ENCODE data around the gene MT1H. TPM values are rescaled to one million over a fixed set of nuclear protein-coding genes. Genes with fewer than 3 reads are reported as not detected.

MT1H gene
- polyA plus RNA-seq, 1 donor (not counting 4 experiments of a cell fraction or from before 2014, with no cell fraction given): 0.79 TPM

DNA sequence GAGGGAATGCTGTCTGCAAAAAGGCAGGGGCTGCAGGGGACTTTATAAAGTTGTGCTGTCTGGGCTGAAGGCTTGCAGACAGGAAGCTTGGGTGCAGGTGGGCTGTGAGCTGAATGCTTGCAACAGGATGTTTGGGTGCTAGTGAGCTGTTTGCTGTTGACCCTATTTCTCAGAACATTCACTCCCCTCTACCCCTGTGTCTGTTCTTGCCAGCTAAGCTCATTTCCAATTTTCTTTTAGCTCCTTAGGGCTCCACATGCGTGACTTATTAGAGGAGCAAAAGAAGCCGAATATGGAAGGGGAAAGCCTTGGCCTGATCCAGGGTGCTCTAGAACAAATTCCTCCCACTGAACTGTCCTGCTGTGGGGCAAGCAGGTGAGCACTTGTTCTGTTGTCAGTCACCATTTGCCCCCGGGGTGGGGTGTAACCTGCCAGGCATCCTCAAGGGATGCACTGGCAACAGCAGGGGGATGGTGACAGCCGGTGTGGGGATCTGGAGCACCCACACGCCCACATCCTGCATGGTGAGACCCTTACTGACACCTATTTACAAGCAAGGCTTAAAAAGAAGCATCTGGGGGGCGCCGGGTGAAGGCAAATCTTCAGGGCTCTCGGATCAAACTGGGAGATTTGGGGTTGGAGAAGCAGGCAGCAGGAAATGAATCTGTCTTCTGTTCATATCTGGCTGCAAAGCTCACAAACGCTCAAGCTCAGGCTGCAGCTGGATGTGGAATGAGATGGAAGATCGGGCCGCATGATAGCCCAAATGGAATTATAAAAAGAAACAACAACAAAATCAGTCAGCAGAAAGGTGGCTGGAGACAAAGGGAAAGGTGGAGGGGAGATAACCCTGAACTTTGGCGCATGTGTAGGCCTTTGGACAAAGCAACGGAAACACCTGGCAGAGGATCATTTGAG lies 39.2 kb downstream of the MT1H start:
- peak overlapping the region; percentile 58 for H3K4me2 ChIP-seq (ENCODE audit: control insufficient read depth, extremely low read depth, insufficient read depth, low read depth, low read length)
- peak overlapping the region; percentile 46 for H2AFZ ChIP-seq (ENCODE audit: control insufficient read depth, low read length)
- no peak for FAIRE-seq
- H3K79me2 ChIP-seq (ENCODE audit: control insufficient read depth, insufficient read depth, low read length): no peaks in the 10 kb centered on the region
- no peaks in the 10 kb centered on the region for H3K9me3 ChIP-seq (ENCODE audit: control insufficient read depth, low read depth, low read length)
- H3K4me1 ChIP-seq (ENCODE audit: control insufficient read depth, extremely low read depth, insufficient read depth, low read length): peaks cover 10% of the 10 kb centered on the region
- no peaks in the 10 kb centered on the region for H3K9me1 ChIP-seq (ENCODE audit: control insufficient read depth, extremely low read depth, insufficient read depth, low read length)
- H3K27ac ChIP-seq (ENCODE audit: control insufficient read depth, insufficient read depth, low read length): no peak overlapping the region
- dilution Hi-C loops (cut with MboI; ENCODE audit: extremely low pct_ligation_motif_present, low sequenced_read_pairs): no loop called here
- TF ChIP-seq, protein P1, sequence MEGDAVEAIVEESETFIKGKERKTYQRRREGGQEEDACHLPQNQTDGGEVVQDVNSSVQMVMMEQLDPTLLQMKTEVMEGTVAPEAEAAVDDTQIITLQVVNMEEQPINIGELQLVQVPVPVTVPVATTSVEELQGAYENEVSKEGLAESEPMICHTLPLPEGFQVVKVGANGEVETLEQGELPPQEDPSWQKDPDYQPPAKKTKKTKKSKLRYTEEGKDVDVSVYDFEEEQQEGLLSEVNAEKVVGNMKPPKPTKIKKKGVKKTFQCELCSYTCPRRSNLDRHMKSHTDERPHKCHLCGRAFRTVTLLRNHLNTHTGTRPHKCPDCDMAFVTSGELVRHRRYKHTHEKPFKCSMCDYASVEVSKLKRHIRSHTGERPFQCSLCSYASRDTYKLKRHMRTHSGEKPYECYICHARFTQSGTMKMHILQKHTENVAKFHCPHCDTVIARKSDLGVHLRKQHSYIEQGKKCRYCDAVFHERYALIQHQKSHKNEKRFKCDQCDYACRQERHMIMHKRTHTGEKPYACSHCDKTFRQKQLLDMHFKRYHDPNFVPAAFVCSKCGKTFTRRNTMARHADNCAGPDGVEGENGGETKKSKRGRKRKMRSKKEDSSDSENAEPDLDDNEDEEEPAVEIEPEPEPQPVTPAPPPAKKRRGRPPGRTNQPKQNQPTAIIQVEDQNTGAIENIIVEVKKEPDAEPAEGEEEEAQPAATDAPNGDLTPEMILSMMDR (optimal IDR thresholded peaks at IDR 0.05 in 1 of 3, IDR thresholded peaks at IDR 0.05 in 1 of 3, conservative IDR thresholded peaks at IDR 0.05 in 1 of 3; ENCODE audit: extremely low read depth in 1 of 3, insufficient read depth in 2 of 3, low read length in 3 of 3): no peak
- no peak for TF ChIP-seq EZH2 (IDR thresholded peaks at IDR 0.05; ENCODE audit: low read length)
- no peak overlapping the region for H3K9ac ChIP-seq (ENCODE audit: control insufficient read depth, extremely low read depth, insufficient read depth, low read length)
- peaks cover 5% of the 10 kb centered on the region for H3K27me3 ChIP-seq (ENCODE audit: control insufficient read depth, extremely low read depth, insufficient read depth, low read length)
- H4K20me1 ChIP-seq (ENCODE audit: control insufficient read depth, extremely low read depth, insufficient read depth, low read length): no peaks in the 10 kb centered on the region
- H3K4me3 ChIP-seq (ENCODE audit: control insufficient read depth in 2 of 3, extremely low read depth in 1 of 3, insufficient read depth in 2 of 3, low read depth in 1 of 3, low read length in 3 of 3): no peak overlapping the region
- no peaks in the 10 kb centered on the region for H3K36me3 ChIP-seq (ENCODE audit: control insufficient read depth in 2 of 2, extremely low read depth in 1 of 2, insufficient read depth in 2 of 2, low read length in 2 of 2)
- DNase-seq (ENCODE audit: low read depth, low spot score): no peak

DNA sequence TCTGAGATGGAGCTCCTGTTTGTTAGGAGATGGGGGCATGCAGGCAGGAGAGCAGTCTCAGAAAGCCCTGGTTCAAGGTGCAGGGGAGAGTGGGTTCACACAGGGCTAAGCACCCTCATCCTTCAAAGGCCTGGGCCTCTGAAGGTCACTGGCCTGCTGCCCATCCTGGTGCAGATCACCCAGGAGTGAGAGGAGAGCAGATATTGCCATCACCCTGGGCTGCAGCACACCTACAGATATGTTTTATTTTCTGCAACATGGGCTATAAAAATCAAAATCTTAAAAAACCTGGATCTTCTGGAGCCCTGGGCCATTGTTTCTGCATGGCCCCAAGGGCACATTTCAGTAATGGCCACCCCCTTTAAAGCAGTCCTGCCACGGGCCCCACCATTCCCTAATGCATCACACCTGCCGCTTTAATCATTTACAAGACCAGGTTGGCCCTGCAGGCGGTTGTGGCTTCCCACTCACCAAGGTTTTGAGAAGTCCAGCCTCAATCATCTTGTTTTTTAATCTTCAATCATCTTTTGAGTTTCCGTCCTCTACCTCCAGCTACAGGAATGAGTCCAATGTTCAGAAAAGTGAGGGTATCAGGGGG lies 39.9 kb downstream of the MT1H start:
- no peak overlapping the region for H3K4me2 ChIP-seq (ENCODE audit: control insufficient read depth, extremely low read depth, insufficient read depth, low read depth, low read length)
- H3K27ac ChIP-seq (ENCODE audit: control insufficient read depth, insufficient read depth, low read length): no peak overlapping the region
- no peaks in the 10 kb centered on the region for H3K9me3 ChIP-seq (ENCODE audit: control insufficient read depth, low read depth, low read length)
- FAIRE-seq (no peak), DNase-seq (ENCODE audit: low read depth, low spot score) (no peak)
- no peaks in the 10 kb centered on the region for H3K36me3 ChIP-seq (ENCODE audit: control insufficient read depth in 2 of 2, extremely low read depth in 1 of 2, insufficient read depth in 2 of 2, low read length in 2 of 2)
- dilution Hi-C loops (cut with MboI; ENCODE audit: extremely low pct_ligation_motif_present, low sequenced_read_pairs): no loop called here
- H3K27me3 ChIP-seq (ENCODE audit: control insufficient read depth, extremely low read depth, insufficient read depth, low read length): peaks cover 5% of the 10 kb centered on the region
- H3K9me1 ChIP-seq (ENCODE audit: control insufficient read depth, extremely low read depth, insufficient read depth, low read length): no peaks in the 10 kb centered on the region
- peaks cover 10% of the 10 kb centered on the region for H3K4me1 ChIP-seq (ENCODE audit: control insufficient read depth, extremely low read depth, insufficient read depth, low read length)
- no peaks in the 10 kb centered on the region for H3K79me2 ChIP-seq (ENCODE audit: control insufficient read depth, insufficient read depth, low read length)
- no peak overlapping the region for H3K9ac ChIP-seq (ENCODE audit: control insufficient read depth, extremely low read depth, insufficient read depth, low read length)
- H4K20me1 ChIP-seq (ENCODE audit: control insufficient read depth, extremely low read depth, insufficient read depth, low read length): no peaks in the 10 kb centered on the region
- no peak overlapping the region for H3K4me3 ChIP-seq (ENCODE audit: control insufficient read depth in 2 of 3, extremely low read depth in 1 of 3, insufficient read depth in 2 of 3, low read depth in 1 of 3, low read length in 3 of 3)
- peak overlapping the region; percentile 46 for H2AFZ ChIP-seq (ENCODE audit: control insufficient read depth, low read length)
- TF ChIP-seq EZH2 (IDR thresholded peaks at IDR 0.05; ENCODE audit: low read length): no peak
